HG03196 (cell line): ENCODE results near the gene AMZ1.

Experiments used
- ATAC-seq: cut with Tn5 transposase; IDR thresholded peaks from one replicate; pipeline ENCODE4 v1.9.1; 2021; ENCODE audit not compliant: unreplicated experiment

Gene AMZ1

DNA sequence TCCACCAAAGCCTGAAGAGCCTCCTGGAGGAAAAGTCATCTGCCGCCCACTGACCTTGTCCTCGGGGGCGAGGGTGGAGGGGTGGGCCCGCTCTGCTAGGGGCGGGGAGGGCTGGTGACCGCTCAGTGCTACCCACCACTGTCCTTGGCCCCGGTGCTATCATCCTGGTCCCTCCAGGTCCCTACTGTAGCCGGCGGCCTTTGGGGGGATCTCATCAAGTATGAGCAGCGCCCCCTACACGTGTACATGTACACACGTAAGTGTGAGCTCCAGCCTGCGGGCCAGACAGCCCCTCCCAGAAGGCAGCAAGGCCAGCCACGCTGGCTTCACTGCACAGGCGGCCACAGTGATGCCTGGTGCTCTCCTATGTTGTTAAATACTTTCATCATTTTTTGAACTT lies 36.7 kb upstream of the AMZ1 start:
- ATAC-seq: no peak

DNA sequence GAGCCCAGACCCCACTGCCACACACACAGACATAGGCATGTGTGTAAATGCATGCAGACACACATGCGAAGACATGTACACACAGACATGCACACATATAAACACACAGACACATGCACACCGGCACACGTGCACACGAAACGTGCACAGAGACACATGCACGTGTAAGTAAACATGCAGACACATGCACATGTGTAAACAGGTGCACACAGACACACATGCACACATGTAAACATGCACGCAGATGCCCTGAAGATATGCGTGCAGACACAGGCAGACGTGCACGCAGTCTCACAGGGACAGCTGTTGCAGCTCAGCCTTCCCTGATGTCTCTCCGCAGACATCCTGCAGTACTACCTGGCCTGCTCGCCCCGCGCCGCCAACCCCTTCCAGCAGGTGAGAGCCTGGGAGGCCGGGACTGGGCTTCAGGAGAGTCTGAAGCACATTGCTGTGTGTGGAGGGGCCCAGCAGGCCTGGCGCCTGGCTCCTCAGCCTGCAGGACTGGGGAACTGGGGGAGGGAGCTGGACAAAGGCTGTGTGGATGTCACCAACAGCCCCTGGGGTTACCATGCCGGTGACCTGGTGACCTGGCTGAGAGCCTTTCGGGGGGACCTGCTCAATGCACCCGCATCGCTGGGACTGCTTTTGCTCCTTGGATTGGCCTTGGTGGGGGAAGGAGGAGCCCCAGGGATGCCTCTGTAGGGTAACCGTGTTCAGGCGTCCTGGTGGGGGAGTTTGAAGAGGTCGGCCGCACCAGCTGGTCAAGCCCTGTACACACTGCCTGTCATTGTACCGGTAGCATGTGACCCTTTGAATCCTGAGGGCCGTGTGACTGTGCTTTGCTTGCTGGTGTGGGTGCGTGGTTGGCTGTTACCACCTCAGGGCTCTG lies 35.9 kb upstream of the AMZ1 start:
- ATAC-seq: no peak

DNA sequence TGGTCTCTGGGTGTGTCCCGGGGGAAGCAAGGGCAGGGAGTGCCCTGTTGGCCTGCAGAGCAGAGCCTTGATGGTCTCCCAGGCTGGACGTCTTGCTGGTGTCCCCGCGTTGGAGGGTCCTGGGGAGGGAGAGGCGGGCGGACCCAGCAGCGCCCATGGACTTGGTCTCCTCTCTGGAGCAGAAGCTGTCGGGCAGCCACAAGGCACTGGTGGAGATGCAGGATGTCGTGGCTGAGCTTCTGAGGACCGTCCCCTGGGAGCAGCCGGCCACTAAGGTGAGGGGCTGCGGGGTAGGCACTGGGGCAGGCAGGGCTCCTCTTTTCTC lies 35.3 kb upstream of the AMZ1 start:
- ATAC-seq: no peak

DNA sequence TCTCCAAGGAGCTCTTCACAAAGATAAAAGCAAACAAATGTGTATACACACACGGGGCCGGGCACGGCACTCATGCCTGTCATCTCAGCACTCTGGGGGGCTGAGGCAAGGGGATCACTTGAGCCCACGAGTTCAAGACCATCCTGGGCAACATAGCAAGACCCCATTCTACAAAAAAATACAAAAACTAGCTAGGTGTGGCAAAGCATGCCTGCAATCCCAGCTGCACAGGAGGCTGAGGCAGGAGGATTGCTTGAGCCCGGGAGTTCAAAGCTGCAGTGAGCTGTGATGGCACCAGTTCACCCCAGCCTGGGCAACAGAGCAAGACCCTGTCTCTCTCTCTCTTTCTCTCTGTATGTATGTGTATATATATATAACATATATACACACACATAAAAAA lies 33.9 kb upstream of the AMZ1 start:
- no peak for ATAC-seq

DNA sequence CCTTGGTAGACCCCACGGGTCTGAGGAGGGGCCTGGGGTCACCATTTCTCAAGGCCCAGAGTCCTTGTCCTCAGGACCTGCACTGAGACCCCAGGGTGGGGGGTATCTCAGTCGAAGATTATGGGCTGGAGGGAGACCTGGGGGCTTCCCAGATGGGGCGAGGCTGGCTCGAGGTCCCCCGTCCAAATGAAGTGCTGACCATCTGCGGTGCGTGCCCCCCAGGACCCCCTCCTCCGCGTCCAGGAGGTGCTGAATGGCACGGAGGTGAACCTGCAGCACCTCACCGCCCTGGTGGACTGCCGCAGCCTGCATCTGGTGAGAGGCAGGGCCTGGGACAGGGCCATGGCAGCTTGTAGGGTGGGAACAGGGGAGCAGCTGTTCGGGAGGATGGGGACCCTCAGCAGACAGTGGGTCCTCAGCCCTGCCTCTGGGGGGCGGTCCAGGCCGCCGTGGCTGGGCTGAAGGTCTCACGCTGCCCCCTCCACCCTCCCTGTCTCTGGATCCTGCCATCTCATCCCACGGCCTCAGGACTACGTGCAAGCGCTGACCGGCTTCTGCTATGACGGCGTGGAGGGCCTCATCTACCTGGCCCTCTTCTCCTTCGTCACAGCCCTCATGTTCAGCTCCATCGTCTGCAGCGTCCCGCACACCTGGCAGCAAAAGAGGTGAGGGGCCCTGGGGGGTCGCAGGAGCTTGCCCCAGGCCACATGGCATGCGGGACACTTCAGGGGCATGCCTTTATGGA lies 32.0 kb upstream of the AMZ1 start:
- no peak for ATAC-seq

DNA sequence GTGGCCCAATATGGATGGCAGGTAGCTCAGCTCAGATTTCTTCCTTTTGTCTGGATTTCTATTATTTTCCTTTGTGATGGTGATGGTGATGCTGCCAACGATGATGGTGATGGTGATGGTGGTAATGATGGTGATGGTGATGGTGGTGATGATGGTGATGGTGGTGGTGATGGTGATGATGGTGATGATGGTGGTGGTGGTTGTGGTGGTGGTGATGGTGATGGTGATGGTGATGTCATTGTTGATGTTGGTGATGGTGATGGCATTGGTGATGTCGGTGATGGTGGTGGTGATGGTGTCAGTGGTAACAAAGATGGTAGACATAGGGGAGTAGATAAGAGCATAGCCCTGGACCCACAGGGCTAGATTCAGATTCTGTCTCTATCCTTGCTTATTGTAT lies 30.8 kb upstream of the AMZ1 start:
- ATAC-seq: no peak

DNA sequence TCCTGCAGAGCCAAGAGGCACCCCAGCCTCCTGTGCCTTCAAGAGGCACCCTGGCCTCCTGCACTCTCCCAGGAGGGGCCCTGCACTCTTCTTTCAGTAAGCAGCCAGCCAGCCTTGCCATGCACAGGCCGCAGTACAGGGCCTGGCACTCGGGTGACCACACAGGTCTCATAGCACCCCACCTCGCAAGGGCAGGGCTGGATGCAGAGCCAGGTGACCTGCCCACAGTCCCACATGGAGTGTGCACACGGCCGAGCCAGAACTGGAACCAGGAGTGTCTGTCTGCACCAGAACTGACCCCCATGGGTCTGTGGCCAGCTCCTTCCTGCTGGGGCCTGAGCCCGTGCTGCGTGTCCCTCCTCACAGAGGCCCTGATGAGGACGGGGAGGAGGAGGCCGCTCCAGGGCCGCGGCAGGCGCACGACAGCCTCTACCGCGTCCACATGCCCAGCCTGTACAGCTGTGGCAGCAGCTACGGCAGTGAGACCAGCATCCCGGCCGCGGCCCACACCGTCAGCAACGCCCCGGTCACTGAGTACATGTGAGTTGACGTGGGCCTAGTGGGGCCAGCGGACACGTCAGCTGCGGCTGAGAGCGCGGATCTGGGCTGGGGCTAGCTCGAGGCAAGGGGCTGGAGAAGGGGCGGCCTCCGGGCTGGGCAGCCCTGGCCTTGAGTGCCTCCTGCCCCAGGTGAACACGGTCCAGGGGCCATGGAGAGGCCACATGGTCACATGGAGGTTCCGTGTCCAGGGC lies 29.9 kb upstream of the AMZ1 start:
- no peak for ATAC-seq

DNA sequence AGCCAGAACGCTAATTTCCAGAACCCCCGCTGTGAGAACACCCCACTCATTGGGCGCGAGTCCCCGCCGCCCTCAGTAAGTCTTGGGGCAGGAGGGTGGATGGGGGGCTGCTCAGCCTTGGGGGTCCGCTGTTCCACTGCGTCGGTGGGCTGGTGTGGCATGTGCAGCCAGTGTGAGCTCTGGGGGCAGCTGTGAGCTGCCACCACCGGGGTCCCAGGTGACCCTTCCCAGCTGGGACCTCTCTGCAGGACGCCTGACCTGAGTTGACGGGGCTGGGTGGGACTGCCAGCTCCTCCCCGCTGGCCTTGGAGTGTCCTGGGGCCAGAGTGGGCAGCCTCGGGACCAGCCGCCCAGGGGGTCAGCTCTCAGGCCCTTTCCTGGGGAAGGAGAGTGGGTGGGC lies 29.1 kb upstream of the AMZ1 start:
- ATAC-seq: no peak

DNA sequence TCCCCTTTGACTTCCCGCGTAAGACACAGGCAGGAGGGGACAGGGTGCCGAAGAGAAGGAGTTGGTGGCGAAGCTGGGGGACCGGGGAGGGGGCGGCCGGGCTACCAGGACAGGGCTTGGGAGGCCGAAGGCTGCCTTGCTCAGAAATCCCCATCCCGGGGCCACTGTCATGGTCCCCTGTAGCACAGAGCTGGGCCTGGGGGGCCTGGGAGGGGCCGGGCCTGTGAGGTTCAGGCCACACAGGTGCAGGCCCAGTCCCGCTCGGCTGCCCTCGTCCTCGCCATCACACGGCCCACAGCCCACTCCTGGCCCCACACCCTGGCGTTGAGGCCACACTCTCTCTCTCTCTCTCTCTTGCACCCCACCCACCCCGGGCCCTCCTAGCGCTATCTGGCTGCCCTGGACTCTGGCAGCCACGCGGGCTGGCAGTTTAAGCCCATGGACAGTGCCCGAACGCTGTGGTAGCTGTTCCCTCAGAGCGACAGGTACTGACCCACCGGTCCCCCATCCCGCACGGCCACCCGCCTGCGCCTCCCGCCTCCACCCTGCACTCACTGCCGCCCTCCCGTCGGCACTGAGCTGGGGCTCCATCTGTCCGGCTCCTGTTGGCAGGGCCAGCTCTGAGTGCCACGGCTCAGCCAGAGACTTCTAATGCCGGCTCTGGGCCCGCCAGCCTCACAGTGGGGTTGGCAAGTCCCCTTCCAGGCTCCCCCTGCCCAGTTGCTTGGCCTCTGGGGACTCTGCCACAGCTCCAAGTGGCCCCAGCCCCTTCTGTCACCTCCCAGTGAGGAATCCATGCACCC lies 28.2 kb upstream of the AMZ1 start:
- ATAC-seq: no peak

DNA sequence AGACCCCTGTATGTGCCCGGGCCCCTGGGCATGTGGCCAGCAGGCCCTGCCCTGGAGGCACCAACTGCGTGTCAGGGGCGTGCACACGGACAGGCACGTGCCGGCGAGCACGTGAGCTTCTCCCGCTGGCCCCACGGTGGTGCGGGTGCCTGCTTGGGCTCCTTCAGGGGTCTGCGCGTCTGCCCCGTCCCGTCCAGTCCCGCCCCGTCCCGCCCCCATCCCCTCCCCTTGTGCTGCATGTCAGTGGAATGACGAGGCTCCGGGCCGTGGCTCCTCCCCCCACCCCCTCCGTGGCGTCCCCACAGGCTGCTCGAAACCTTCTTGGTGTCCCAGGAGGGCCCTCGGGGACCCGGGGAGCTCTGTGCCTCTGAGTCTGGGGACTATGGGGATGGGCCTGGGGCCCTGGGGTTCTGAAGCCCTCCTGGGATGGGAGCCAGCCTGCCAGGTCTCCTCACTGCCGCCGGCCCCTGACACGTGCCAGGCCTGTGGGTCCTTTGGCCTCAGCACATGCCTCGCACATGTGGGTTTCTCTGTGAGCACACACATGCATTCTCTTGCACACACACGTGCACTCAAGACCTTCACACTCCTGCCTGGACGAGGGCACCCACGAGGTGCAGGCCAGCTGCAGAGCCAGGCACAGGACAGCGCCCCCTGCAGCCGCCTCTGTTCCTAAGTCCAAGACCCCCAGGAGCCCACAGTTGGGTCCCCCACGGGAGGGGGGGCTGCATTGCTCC lies 27.5 kb upstream of the AMZ1 start:
- no peak for ATAC-seq

DNA sequence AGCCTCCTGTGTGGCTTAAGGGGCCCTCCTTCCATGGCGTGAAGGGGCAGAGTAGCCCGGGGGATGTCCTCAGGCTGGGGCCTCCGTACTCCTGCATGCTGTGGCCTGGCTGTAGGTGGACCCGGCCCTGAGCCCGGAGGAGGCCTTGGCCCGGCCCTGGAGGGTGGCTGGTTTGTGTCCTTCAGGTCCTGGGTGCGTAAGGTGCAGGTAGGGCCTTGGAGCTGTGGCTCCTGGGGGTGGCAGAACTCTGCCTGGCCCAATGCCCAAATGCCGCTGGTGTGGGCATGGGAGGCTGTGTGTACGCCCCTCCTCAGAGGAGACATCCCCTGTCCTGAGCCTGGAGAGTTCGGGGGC lies 26.9 kb upstream of the AMZ1 start:
- ATAC-seq: no peak

DNA sequence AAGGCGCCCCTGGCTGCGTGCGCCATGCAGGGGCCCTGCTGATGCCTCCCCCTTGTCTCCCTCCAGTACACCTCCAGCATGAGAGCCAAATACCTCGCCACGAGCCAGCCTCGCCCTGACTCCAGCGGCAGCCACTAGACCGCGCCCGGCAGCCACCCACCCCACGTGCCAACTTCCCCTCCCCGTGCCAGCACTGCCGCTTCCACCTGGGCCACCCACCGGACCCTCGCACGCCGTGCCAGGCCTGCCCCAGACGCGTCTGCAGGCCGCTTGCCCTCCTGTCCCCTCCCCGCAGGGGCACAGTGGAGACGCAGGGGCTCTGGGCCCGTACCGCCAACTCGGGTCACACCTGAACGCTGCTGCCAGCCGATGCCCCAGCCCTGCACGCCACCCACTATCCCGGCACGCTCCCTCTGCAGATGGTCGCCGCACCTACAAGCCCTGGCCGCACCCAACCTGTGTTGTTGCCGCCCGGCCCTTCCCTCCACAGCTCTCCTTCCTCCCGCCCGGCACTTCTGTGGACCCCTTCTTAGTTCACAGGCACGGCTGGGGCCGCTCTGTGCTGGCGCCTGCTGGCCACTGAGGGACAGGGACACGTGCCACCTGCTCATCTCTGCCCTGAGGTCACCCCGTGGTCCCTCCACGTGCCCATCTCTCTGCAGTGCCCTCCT lies 26.3 kb upstream of the AMZ1 start:
- ATAC-seq: no peak

DNA sequence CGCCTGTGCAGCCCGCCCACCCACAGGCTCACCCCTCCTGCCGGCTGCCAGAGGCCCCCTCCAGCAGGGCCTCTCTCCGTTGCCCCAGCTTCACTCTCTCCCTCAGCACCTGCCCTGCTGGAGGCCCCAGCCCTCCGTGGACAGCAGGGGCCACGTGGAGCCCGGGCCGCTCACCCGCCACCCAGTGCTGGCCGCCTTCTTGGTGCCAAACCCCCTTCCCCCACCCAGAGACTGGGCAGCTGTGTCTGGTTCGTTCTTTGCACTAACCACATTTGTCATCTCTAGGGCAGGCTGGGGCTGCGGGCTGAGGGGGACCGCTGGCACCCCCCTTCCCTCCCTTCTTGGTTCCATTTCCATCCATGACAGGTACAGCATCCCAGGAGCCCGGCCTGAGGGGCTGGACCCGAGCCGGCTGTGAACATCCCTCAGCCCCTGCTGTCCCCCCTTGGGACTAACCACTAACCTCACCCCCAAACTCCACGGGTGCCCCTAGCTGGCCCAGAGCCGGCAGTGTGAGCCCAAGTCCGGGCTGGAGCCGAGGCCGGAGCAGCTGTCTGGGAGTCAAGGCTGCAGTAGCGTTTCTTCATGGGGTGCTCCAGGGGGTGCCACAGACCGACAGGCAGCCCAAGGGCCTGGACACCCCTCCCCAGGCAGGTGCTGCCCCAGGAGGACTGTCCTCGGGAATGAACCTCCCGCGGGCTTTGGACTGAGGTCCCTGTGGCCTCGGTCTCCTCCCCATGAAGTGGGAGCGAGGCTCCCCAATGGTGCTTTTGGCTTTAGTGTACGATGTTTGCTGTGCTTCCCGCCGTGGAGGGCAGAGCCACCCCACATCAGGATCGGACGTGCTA lies 25.5 kb upstream of the AMZ1 start:
- no peak for ATAC-seq

DNA sequence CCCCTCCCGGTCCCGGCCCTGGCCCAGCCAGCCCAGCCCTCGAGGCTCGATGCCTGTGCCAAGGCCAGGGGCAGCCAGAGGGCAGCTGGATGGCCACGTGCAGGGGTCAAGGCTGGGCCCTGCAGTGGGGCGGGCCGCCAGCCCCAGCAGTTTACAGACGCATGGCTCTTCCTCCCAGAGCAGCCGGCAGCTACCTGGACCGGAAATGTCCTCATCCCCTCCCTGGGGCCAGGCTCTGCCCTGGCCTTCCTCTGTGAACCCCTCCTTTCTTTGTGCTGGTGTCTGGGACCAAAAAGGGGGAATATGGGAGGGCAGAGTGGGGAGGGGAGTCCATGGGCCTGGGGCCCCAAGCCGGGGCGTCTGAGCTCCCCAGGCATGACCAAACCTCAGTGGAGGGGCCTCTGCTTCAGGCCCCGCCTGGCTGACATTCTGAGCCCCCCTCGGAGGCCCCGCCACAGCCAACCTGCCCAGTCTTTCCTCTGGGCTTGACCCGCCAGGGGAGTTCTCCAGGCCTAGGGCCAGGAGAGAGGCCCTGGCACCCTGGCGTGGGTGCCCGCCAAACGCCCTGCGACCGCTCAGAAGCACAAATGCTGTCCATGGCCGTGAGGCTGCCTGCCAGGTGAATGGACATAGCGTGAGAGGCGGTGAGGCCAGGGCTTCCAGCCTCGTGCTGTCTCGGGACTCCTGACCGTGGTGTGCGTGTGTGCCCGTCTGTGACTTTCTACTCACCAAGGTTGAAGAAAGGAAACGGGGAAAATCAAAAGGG lies 24.7 kb upstream of the AMZ1 start:
- no peak for ATAC-seq

DNA sequence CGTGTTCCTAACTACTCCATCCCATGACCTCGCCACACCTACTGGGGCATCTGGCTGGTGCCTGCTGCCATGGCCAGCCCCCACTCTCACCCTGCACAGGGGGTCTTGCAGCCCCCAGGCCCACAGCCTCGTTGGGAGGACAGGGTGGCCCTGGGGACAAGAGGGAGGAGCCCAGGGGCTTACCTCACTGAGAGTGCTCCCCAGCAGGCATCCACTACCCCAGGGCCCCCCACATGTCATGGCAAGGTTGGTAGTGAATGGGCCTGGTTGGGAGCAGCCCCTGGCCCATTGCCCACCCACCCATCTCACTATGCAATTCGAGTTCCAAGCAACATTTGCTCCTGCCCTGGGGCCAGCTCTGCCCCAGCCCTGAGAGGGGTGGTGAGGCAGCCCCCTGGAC lies 24.0 kb upstream of the AMZ1 start:
- ATAC-seq: no peak

DNA sequence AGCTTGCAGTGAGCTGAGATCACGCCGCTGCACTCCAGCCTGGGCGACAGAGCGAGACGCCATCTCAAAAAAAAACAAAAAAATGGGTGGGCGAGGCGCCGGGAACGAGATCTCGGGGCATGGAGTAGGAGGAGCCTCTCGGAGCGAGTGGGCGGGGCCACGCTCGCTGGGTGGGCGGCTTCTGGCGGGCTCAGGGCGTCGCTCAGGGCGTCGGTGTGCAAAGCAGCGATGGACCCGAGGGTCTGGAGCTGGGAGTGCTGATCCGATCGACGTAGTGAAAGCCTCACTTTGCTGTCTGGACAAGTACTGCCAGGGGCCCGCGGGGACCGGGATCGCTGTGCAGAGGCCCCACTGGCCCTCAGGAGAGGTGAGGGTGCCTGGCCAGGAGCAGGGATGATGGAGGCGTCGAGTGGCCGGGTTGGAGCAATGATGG lies 22.6 kb upstream of the AMZ1 start:
- ATAC-seq: no peak

DNA sequence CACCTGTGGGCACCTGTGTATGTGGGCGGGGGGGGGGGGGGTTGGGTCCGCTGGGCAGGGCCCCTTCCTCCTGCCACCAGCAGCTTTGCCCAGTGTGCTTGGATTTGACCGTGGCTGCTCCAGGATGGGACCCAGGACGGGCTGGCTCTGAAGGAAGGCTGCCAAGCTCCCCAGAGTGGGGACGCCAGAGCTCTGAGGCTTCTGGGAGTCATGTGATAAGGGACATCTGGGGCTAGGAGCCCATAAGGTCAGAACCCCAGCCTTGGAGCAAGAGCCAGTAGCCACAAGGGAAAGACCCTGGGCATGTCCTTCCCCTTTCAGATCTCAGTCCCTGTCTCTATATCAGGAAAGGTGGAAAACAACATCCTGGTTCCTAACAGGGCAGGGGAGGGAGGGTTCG lies 21.8 kb upstream of the AMZ1 start:
- no peak for ATAC-seq

DNA sequence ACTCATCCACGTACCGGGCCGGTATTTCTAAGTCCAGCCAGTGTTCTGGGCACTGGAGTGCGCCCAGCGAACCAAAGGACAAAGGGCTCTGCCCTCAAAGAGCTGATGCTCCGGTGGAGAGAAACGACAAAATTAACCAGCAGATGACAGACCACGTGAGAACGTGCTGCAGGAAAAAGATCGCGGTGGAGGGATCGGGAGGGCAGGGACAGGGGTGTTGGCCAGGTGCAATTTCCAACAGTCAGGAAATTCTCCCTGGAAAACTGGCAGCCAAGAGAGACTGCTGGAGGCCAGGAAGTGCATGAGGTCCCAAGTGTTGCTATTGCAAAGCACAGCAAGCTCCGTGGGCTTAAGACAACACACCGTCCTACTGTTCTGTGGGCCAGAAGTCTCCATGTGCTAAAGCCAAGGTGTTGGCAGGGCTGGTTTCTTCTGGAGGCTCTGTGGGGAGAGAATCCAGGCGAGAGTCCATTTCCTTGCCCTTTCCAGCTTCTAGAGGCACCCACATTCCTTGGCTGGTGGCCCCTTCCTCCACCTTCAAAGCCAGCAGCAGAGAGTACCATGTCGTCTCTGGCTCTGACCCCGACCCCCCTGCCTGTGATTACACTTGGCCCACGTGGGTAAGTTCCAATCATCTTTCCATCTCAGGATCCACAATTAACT lies 21.3 kb upstream of the AMZ1 start:
- ATAC-seq: no peak
